NB4 (cell line): ENCODE results near the gene INTS11.

Source experiments
- DNase-seq: peaks from one replicate; pipeline ENCODE4 v3.0.0; 2010; ENCODE audit warnings: low read depth
- H3K4me3 ChIP-seq: one replicate; pipeline ENCODE4 v1.5.1; 2011; ENCODE audit warnings: mild to moderate bottlenecking, low read depth, low read length, moderate library complexity
- CTCF ChIP-seq: IDR thresholded peaks from one replicate; pipeline ENCODE4 v1.5.1; 2012; ENCODE audit warnings: low read depth, low read length
- MAX ChIP-seq: IDR thresholded peaks from 2 replicates; pipeline ENCODE4 v1.6.1; 2011; ENCODE audit warnings: low read depth, low read length
- MYC ChIP-seq: IDR thresholded peaks from 2 replicates; pipeline ENCODE4 v1.6.1; 2011; ENCODE audit warnings: low read depth, low read length
- POLR2A ChIP-seq: IDR thresholded peaks from 2 replicates; pipeline ENCODE4 v1.6.1; 2011; ENCODE audit warnings: mild to moderate bottlenecking; ENCODE audit not compliant: insufficient read length; ENCODE audit errors: extremely low read depth

INTS11 gene

GRCh38 chr1:1361233-1361981 lies 36.9 kb upstream of the INTS11 start:
- no peak overlapping the region for H3K4me3 ChIP-seq
- DNase-seq: no peak

GRCh38 chr1:1360506-1361169 lies 36.2 kb upstream of the INTS11 start:
- no peak for TF ChIP-seq MYC
- TF ChIP-seq CTCF: no peak
- no peak for TF ChIP-seq POLR2A
- no peak for TF ChIP-seq MAX
- no peak for DNase-seq
- no peak overlapping the region for H3K4me3 ChIP-seq

More at GRCh38 chr1:1361233-1361981, 36.9 kb upstream of the INTS11 start:
- TF ChIP-seq MYC (no peak), MAX (no peak), POLR2A (no peak), CTCF (no peak)

GRCh38 chr1:1359664-1360468 lies 35.4 kb upstream of the INTS11 start:
- no peak overlapping the region for H3K4me3 ChIP-seq
- TF ChIP-seq POLR2A (no peak), MAX (no peak), CTCF (no peak), MYC (no peak)
- DNase-seq: no peak

GRCh38 chr1:1359308-1359663 lies 34.8 kb upstream of the INTS11 start:
- no peak overlapping the region for H3K4me3 ChIP-seq
- DNase-seq: no peak

More at GRCh38 chr1:1359308-1359663, 34.8 kb upstream of the INTS11 start:
- no peak for TF ChIP-seq MAX
- TF ChIP-seq CTCF: no peak
- TF ChIP-seq POLR2A: no peak
- no peak for TF ChIP-seq MYC
